Measurements from ENCODE around the gene FAM136A.
A peak's percentile ranks its signal among the peaks of the same experiment; 100 is the strongest.

DNA sequence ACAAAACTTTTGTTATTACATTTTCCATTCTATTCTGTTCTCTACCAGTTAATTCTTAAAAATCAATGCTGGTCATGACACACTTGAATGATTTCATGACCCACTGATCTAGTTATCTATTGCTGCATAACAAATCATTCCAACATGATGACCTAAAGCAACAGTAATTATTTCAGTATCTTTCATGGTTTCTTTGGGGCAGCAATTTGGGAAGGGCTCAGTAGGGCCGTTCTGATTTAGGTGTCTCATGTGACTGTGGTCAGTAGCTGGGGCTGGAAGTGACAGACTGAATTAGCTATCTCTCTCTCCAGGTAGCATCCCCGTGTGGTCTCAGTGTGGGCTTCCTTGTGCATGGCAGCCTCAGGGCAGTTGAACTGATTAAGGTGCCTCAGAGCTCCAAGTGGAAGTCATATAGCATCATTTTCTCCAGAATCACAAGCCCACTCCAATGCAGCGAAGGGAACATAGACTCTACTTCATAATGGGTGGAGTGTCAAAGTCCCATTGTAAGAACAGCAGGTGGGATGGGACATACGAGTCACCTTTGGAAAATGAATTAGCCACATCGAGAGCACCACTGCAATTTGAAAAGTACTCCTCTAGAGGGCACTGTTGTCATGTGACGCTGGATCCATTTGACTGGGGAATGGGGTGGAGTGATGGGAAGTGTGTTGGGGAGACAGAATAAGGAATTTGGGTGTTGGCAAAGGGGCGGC is 39.1 kb upstream of the FAM136A start:
- TF ChIP-seq, protein P1, sequence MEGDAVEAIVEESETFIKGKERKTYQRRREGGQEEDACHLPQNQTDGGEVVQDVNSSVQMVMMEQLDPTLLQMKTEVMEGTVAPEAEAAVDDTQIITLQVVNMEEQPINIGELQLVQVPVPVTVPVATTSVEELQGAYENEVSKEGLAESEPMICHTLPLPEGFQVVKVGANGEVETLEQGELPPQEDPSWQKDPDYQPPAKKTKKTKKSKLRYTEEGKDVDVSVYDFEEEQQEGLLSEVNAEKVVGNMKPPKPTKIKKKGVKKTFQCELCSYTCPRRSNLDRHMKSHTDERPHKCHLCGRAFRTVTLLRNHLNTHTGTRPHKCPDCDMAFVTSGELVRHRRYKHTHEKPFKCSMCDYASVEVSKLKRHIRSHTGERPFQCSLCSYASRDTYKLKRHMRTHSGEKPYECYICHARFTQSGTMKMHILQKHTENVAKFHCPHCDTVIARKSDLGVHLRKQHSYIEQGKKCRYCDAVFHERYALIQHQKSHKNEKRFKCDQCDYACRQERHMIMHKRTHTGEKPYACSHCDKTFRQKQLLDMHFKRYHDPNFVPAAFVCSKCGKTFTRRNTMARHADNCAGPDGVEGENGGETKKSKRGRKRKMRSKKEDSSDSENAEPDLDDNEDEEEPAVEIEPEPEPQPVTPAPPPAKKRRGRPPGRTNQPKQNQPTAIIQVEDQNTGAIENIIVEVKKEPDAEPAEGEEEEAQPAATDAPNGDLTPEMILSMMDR (IDR thresholded peaks at IDR 0.05), result peak; percentile 89
- no peak for TF ChIP-seq ZFX (IDR thresholded peaks at IDR 0.05; ENCODE audit: borderline replicate concordance)

All from 22Rv1 (cell line).